Measurements from ENCODE around the gene TMX4.

GRCh38 chr20:8018958-8019245 lies 659 bp downstream of the TMX4 start:
- TF ChIP-seq CTCF (IDR thresholded peaks at IDR 0.05; ENCODE audit: poor library complexity) (no peak), EZH2 (IDR thresholded peaks at IDR 0.05; ENCODE audit: borderline replicate concordance) (no peak)
